HG03469 (cell line): ENCODE results near the gene GNG4.
"Not testable (repeated sequence)": the region's sequence is repeated elsewhere in the genome, so short reads cannot be mapped to it uniquely, and the experiment has no call there.

Source experiments
- ATAC-seq: cut with Tn5 transposase; IDR thresholded peaks from one replicate; pipeline ENCODE4 v1.9.1; 2021; ENCODE audit warnings: mild to moderate bottlenecking, moderate library complexity, moderate number of reproducible peaks; ENCODE audit not compliant: unreplicated experiment

GNG4 gene

GRCh38 chr1:235650341-235651169 is 971 bp upstream of the GNG4 start:
- no peak for ATAC-seq

DNA sequence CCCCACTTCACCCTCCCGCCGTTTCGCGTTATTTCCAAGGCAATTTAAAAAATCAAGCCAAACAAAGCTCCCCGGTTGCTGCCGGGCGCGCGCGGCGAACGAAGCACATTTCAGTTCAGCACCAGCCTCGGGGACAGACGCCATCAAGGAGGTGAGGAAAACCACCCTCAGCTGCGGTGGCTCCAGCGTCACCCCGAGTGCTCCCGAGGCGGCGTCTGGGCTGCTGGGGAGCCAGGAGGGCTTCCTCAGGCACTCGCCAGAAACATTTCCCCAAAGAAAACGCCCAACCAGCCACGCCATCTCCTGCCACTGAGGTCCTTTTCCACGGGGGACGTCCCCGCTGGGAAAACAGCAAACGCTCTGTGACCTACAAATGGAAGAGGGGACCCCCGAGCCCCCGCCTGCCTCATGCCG is 623 bp downstream of the GNG4 start:
- no peak for ATAC-seq

GRCh38 chr1:235648407-235648907 is 1.1 kb downstream of the GNG4 start:
- ATAC-seq, result no peak

DNA sequence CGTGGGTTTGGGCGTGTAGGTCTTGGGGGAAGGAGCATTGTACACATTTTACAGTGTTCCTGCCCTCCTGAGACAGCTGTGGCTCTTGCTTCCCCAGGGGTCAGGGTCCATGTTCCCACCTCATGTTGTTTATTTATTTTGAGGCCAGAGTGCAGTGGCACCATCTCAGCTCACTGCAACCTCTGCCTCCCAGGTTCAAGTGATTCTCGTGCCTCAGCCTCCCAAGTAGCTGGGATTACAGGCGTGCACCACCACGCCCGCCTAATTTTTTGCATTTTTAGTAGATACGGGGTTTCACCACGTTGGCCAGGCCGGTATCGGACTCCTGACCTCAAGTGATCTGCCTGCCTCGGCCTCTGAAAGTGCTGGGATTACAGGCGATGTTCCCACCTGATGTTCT is 2.0 kb downstream of the GNG4 start:
- ATAC-seq, result not testable (repeated sequence)

DNA sequence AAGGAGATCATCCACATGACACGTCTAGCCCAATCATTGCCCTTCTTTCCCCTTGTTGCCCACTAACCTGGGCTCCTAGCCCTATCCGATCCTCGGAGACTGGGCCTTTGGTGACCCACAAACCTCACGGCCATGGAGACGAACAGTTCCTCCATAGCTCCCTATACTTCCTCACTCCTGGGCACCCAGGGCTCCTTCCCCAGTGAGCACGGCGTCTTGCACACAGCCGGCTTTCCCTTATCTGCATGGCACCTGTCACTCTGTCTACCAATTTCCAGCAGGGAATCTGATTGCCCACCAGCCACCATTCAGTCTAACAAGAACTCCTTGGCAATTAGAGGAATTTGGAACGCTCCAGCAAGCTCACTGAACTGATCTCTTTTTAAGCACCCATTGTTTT is 3.1 kb downstream of the GNG4 start:
- ATAC-seq, result no peak

DNA sequence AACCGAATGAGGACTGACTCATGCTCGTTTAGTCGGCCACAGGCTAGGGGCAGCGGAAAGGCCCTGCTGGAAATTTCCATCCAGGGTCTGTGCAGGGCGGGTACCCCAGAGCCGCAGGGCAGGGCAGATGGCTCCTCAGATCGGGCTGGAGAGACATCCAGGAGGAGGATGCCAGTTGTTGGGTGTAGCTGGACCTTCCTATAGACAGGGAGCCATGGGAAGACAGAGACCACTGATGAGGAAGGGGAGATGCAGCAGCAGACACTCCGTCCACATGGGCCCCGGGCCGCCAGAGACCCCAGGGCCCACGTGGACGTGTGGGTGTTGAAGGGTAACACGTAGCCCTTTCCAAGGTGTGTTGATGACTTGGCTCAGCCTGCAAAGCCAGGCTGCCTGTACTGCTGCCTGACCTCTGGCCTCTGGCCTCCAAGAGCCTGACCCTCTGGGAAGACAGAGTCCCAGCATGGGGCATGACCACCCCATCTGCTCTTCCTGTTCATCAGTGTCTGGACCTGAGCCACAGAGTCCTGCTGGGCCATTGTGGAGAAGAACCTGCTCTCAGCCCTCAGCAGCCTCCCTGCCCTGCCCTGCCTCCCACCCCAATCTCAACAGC is 4.8 kb downstream of the GNG4 start:
- no peak for ATAC-seq

DNA sequence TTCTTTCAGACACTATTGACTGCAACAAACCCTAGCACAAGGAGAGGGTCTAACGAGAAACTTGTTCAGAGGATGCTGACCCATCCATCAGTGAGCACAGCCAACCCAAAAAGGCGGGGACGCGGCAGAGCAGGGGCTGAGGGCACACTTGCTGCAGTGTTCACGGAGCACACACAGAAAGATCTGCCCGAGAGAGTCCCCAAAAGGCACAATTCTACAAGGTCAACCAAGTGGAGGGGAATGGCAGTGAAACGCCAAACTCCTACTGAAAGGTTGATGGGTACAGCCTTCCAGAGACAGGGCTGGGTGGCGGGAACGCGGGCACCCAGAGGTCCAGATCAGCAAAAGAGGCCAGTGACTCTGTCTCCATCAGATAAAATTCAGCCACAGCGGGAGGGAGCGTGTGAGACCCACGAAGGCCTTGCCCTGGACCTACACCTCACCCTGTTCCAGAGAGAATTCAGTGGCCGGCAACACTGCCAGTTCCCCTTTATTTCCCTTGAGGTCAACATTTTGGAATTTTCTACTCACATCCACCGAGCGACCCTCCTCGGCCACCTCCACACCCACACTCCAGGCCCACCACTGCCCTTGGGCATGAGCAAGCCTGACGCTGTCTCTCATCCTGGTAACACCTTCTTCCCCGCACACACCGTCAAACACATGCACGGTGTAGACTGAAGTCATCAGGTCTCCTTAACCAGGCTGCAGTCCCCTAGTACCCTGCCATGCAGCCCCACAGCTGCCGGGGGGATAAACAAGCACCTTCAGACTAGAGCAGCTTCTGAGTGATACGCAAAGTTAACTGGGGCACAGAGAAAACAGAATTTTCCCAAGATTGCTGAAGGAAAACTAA is 5.5 kb downstream of the GNG4 start:
- no peak for ATAC-seq

GRCh38 chr1:235642943-235643371 is 6.6 kb downstream of the GNG4 start:
- ATAC-seq, result no peak

GRCh38 chr1:235642011-235642942 is 7.3 kb downstream of the GNG4 start:
- ATAC-seq, result peak; percentile 36

- no peak for ATAC-seq
Observed at GRCh38 chr1:235640580-235640979, 9.0 kb downstream of the GNG4 start.

- no peak for ATAC-seq
Observed at GRCh38 chr1:235639226-235640205, 10.1 kb downstream of the GNG4 start.

DNA sequence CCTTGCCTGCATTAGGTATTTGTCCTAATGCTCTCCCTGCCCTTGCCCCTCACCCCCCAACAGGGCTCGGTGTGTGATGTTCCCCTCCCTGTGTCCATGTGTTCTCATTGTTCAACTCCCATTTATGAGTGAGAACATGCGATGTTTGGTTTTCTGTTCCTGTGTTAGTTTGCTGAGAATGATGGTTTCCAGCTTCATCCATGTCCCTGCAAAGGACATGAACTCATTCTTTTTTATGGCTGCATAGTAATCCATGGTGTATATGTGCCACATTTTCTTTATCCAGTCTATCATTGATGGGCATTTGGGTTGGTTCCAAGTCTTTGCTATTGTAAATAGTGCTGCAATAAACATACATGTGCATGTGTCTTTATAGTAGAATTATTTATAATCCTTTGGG is 11.0 kb downstream of the GNG4 start:
- not testable (repeated sequence) for ATAC-seq

DNA sequence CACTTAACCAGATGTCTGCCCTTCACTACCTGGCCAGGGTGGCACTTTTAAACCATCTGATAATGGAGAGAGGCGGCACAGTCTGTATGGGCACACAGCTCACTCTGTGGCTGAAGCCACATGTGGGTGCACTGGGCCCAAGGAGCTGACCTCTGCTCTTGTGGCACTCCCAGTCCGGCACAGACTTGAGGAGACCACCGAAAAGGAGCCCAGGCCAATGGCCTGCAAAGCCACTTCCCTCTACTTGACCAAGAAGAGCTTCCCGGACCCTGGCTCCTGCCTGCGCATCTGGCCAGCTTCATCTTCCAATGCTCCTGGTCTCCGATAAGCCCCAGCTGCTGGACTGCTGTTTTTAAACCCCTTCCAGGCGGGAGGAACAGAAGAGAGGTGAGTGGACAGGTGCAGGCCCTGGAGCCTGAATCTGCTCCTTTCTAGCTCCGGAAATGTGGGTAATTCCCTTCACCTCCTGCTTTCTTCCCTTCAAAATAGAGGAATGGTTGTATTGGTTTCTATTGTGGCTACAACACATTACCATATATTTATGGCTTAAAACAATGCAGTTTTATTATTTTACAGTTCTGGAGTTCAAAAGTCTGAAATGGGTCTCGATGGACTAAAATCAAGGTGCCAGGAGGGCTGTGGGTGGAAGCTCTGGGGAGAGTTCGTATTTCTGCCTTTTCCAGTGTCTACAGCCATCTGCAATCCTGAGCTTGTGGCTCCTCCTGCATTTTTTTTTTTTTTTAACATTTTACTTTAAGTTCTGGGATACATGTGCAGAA is 11.6 kb downstream of the GNG4 start:
- no peak for ATAC-seq

GRCh38 chr1:235635938-235636662 is 13.5 kb downstream of the GNG4 start:
- ATAC-seq, result no peak

DNA sequence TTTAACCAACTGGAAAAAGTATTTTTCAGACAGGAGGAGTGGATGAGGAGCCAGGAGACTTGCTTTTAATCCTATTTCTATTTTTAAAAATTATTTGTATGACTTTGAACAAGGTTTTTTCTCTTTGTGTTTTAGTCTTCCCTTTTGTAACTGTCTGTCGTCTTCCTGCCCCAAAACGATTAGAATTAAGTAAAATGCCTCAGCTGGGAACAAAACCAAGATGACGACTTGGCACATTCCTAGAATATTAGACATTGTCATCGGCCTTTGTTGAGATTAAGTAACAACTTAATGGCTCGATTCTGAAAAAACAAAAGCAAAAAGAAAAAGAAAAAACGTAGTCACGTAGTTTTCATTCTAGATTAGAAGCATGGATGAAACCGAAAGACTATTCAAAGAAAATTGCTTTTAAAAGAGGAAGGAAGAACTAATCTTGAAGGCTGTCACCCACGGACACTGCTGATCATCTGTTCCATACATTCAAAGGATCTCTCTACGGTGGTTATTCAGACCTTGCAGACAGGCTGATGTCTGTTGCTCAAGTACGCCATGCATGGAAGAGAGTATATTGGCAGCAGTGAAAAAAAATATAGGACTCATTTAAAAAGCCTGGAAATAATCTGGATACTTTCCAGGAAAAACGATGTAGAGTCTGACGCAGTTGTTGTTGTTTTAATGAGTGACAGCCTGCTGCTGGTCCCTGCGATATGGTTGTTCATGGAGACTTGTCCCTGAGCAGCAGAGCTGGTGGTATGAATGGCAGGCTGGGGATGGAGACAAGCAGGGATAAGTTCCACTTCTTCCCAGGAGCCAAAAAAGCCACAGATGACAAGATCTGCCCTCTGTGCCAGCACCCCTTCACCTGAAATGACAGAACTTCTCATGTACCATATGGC is 16.8 kb downstream of the GNG4 start:
- peak; percentile 91 for ATAC-seq

GRCh38 chr1:235631816-235632215 is 17.8 kb downstream of the GNG4 start:
- no peak for ATAC-seq
